ENCODE measurements around the gene E2F6. TPM values are rescaled to one million over a fixed set of nuclear protein-coding genes. Genes with fewer than 3 reads are reported as not detected.

Gene E2F6
- total RNA-seq, 4 donors from 2014 or later: 29.4 to 46.1 (median 36.2) TPM

GRCh38 chr2:11467749-11468148 lies 1.8 kb upstream of the E2F6 start:
- Histone ChIP-seq H3K4me3 (no peak overlapping the region), H3K36me3 (no peaks in the 10 kb centered on the region), H3K27me3 (no peaks in the 10 kb centered on the region), H3K9me3 (no peaks in the 10 kb centered on the region), H3K4me1 (peaks cover 26 to 34% of the 10 kb centered on the region in 2 donors), H3K27ac (no peak overlapping the region)
- intact Hi-C loops (cut with DNase I; ENCODE audit: low total_unique reads): loop anchor here (5.0 to 10.0 kb wide), 2 partner anchors 277 to 315 kb away; partner anchors contain the start of gene LPIN1
- TF ChIP-seq POLR2A (IDR thresholded peaks at IDR 0.05): no peak
- no peak for TF ChIP-seq CTCF (IDR thresholded peaks at IDR 0.05 in 4 of 5, conservative IDR thresholded peaks at IDR 0.05 in 1 of 5)
- ATAC-seq (no peak), DNase-seq (no peak)
- in situ Hi-C loops (cut with MboI; ENCODE audit: low sequenced_read_pairs in 4 of 4): loop anchor here in 1 of 4 donors (25.0 kb wide), 1 partner anchor 320 kb away; no protein-coding TSS in a partner anchor

- in situ Hi-C loops (cut with MboI; ENCODE audit: low sequenced_read_pairs in 4 of 4) (loop anchor here in 1 of 4 donors (25.0 kb wide), 1 partner anchor 320 kb away; no protein-coding TSS in a partner anchor), intact Hi-C loops (cut with DNase I; ENCODE audit: low total_unique reads) (loop anchor here (5.0 to 10.0 kb wide), 2 partner anchors 278 to 315 kb away; partner anchors contain the start of gene LPIN1)
- TF ChIP-seq POLR2A (IDR thresholded peaks at IDR 0.05) (no peak), CTCF (IDR thresholded peaks at IDR 0.05 in 4 of 5, conservative IDR thresholded peaks at IDR 0.05 in 1 of 5) (no peak)
- H3K27me3 ChIP-seq: no peaks in the 10 kb centered on the region
- DNase-seq (no peak), ATAC-seq (no peak)
- no peaks in the 10 kb centered on the region for H3K36me3 ChIP-seq
- H3K27ac ChIP-seq: no peak overlapping the region
- peak overlapping the region in 1 of 4 donors; percentile 91 for H3K4me3 ChIP-seq
- no peaks in the 10 kb centered on the region for H3K9me3 ChIP-seq
- peaks cover 32 to 40% of the 10 kb centered on the region in 2 donors for H3K4me1 ChIP-seq
These were observed 1.2 kb upstream of the E2F6 start for GRCh38 chr2:11467129-11467649.

GRCh38 chr2:11466307-11467128 lies 557 bp upstream of the E2F6 start:
- no peaks in the 10 kb centered on the region for H3K27me3 ChIP-seq
- peak overlapping the region; percentile 68 to 91 (median 80) for H3K4me3 ChIP-seq
- in situ Hi-C loops (cut with MboI; ENCODE audit: low sequenced_read_pairs in 4 of 4): loop anchor here in 1 of 4 donors (25.0 kb wide), 1 partner anchor 321 kb away; no protein-coding TSS in a partner anchor
- H3K36me3 ChIP-seq: no peaks in the 10 kb centered on the region
- DNase-seq (no peak), ATAC-seq (peak; percentile 13 to 31)
- TF ChIP-seq CTCF (IDR thresholded peaks at IDR 0.05 in 4 of 5, conservative IDR thresholded peaks at IDR 0.05 in 1 of 5) (no peak), POLR2A (IDR thresholded peaks at IDR 0.05) (no peak)
- intact Hi-C loops (cut with DNase I; ENCODE audit: low total_unique reads): loop anchor here (5.0 to 10.0 kb wide), 2 partner anchors 278 to 314 kb away; partner anchors contain the start of gene LPIN1
- H3K4me1 ChIP-seq: peaks cover 39 to 46% of the 10 kb centered on the region in 2 donors
- H3K27ac ChIP-seq: peak overlapping the region; percentile 91 to 100 (median 98)
- H3K9me3 ChIP-seq: no peaks in the 10 kb centered on the region

GRCh38 chr2:11465110-11465484 lies 864 bp downstream of the E2F6 start:
- Histone ChIP-seq H3K4me3 (peak overlapping the region; percentile 68 to 91 (median 80)), H3K9me3 (no peaks in the 10 kb centered on the region), H3K4me1 (peaks cover 48 to 58% of the 10 kb centered on the region in 2 donors), H3K27me3 (no peaks in the 10 kb centered on the region), H3K27ac (peak overlapping the region; percentile 91 to 100 (median 98)), H3K36me3 (no peaks in the 10 kb centered on the region)
- in situ Hi-C loops (cut with MboI; ENCODE audit: low sequenced_read_pairs in 4 of 4): loop anchor here in 1 of 4 donors (25.0 kb wide), 1 partner anchor 322 kb away; no protein-coding TSS in a partner anchor
- DNase-seq: no peak
- intact Hi-C loops (cut with DNase I; ENCODE audit: low total_unique reads): loop anchor here (5.0 to 10.0 kb wide), 2 partner anchors 280 to 313 kb away; partner anchors contain the start of gene LPIN1
- ATAC-seq: peak in 1 of 2 donors; percentile 1
- TF ChIP-seq CTCF (IDR thresholded peaks at IDR 0.05 in 4 of 5, conservative IDR thresholded peaks at IDR 0.05 in 1 of 5) (no peak), POLR2A (IDR thresholded peaks at IDR 0.05) (no peak)
